ENCODE results near the gene CTAG1B. TPM values are rescaled to one million over a fixed set of nuclear protein-coding genes. Genes with fewer than 3 reads are reported as not detected.

The CTAG1B gene
- total and polyA plus RNA-seq, 2 experiments from 2014 or later: not detected

GRCh38 chrX:154594491-154594890 lies 24.6 kb downstream of the CTAG1B start:
- DNase-seq (ENCODE audit: low spot score) (no peak), ATAC-seq (no peak)
- H3K4me3 ChIP-seq: no peak overlapping the region
- Mint-ChIP-seq H3K4me1 (peaks cover 23% of the 10 kb centered on the region), H3K36me3 (ENCODE audit: low read depth) (peaks cover 23% of the 10 kb centered on the region), H3K27ac (no peak overlapping the region), H3K4me3 (no peak overlapping the region), H3K9me3 (peaks cover 31% of the 10 kb centered on the region; the same call in 2 of the 3 replicates), H3K27me3 (ENCODE audit: insufficient read depth, low read depth, poor library complexity) (peaks cover 1% of the 10 kb centered on the region)
- no peaks in the 10 kb centered on the region for H4K20me1 ChIP-seq (replicated peaks; ENCODE audit: insufficient read depth)
- no peak overlapping the region for H2AFZ ChIP-seq
- no peak overlapping the region for H3K27ac ChIP-seq (ENCODE audit: low read depth)
- H3K9me2 ChIP-seq (ENCODE audit: insufficient read depth): no peaks in the 10 kb centered on the region
- H3K79me2 ChIP-seq (replicated peaks; ENCODE audit: insufficient read depth): no peaks in the 10 kb centered on the region
- peaks cover 11% of the 10 kb centered on the region for H3K4me1 ChIP-seq (ENCODE audit: insufficient read depth)
- no peaks in the 10 kb centered on the region for H3K36me3 ChIP-seq (ENCODE audit: insufficient read depth)
- H3F3A ChIP-seq (replicated peaks; ENCODE audit: low read depth): no peaks in the 10 kb centered on the region
- TF ChIP-seq POLR2AphosphoS5 (IDR thresholded peaks at IDR 0.05; ENCODE audit: low read depth) (no peak), NANOG (IDR thresholded peaks at IDR 0.05; ENCODE audit: borderline replicate concordance) (no peak), JUNB (IDR thresholded peaks at IDR 0.05; ENCODE audit: unreplicated experiment) (no peak), ETS1 (IDR thresholded peaks at IDR 0.05) (no peak), ZNF114 (CRISPR knock-in tag; IDR thresholded peaks at IDR 0.05) (no peak), EZH2 (IDR thresholded peaks at IDR 0.05; ENCODE audit: low read depth, unreplicated experiment) (no peak), EZH2phosphoT487 (IDR thresholded peaks at IDR 0.05; ENCODE audit: unreplicated experiment) (no peak), REST (IDR thresholded peaks at IDR 0.05; ENCODE audit: unreplicated experiment) (no peak), STAT1 (IDR thresholded peaks at IDR 0.05; ENCODE audit: unreplicated experiment) (no peak), CREB1 (CRISPR knock-in tag; IDR thresholded peaks at IDR 0.05; ENCODE audit: low read depth) (no peak), ZNF462 (CRISPR knock-in tag; IDR thresholded peaks at IDR 0.05) (no peak), ZNF331 (CRISPR knock-in tag; IDR thresholded peaks at IDR 0.05; ENCODE audit: low read depth) (no peak), CTCF (conservative IDR thresholded peaks at IDR 0.05; ENCODE audit: low read depth in 2 of 2) (no peak)
- no peak overlapping the region for H3K4me2 ChIP-seq
- H3K27me3 ChIP-seq (ENCODE audit: insufficient read depth): no peaks in the 10 kb centered on the region

Data from GM23338 (cell line).